Hematopoietic multipotent progenitor cell treated with erythropoietin and hydrocortisone succinate and interleukin-3 and kit ligand, for 8 days (in vitro differentiated cells): ENCODE data around the gene HMGN3.
"Not testable (repeated sequence)": the region's sequence is repeated elsewhere in the genome, so short reads cannot be mapped to it uniquely, and the experiment has no call there.

ENCODE experiments used
- DNase-seq: peaks from one replicate; pipeline ENCODE4 v3.0.0-alpha.2; 2015

HMGN3 gene

GRCh38 chr6:79234150-79235022, at the start of gene HMGN3:
Gene HMGN3, minus strand, starts transcription at chr6:79234682.
- DNase-seq, result peak; percentile 93

- no peak for DNase-seq
These were observed 46.3 kb upstream of the HMGN3 start for GRCh38 chr6:79280756-79281155.

- DNase-seq, result no peak
These were observed 42.6 kb upstream of the HMGN3 start for GRCh38 chr6:79277109-79277508.

- DNase-seq, result peak; percentile 82
These were observed 35.4 kb upstream of the HMGN3 start for GRCh38 chr6:79269877-79270276.

GRCh38 chr6:79267128-79267527, 32.6 kb upstream of the HMGN3 start:
- no peak for DNase-seq

- no peak for DNase-seq
These were observed 31.6 kb upstream of the HMGN3 start for GRCh38 chr6:79266051-79266450.

- DNase-seq, result no peak
These were observed 28.9 kb upstream of the HMGN3 start for GRCh38 chr6:79263359-79263758.

- DNase-seq, result no peak
These were observed 27.2 kb upstream of the HMGN3 start for GRCh38 chr6:79261666-79262065.

- DNase-seq, result no peak
These were observed 26.3 kb upstream of the HMGN3 start for GRCh38 chr6:79260772-79261171.

GRCh38 chr6:79257381-79258205, 23.1 kb upstream of the HMGN3 start:
- no peak for DNase-seq

GRCh38 chr6:79256770-79257169, 22.3 kb upstream of the HMGN3 start:
- not testable (repeated sequence) for DNase-seq

- not testable (repeated sequence) for DNase-seq
These were observed 20.6 kb upstream of the HMGN3 start for GRCh38 chr6:79255086-79255485.

- DNase-seq, result no peak
These were observed 16.1 kb upstream of the HMGN3 start for GRCh38 chr6:79250559-79250958.

GRCh38 chr6:79250107-79250514, 15.6 kb upstream of the HMGN3 start:
- DNase-seq, result peak; percentile 31

- no peak for DNase-seq
These were observed 14.7 kb upstream of the HMGN3 start for GRCh38 chr6:79249136-79249535.

GRCh38 chr6:79246891-79247290, 12.4 kb upstream of the HMGN3 start:
- DNase-seq, result no peak

- DNase-seq, result no peak
These were observed 6.7 kb upstream of the HMGN3 start for GRCh38 chr6:79241228-79241627.

GRCh38 chr6:79240509-79240908, 6.0 kb upstream of the HMGN3 start:
- DNase-seq, result no peak

GRCh38 chr6:79239536-79240168, 5.2 kb upstream of the HMGN3 start:
- no peak for DNase-seq

GRCh38 chr6:79238919-79239318, 4.4 kb upstream of the HMGN3 start:
- DNase-seq, result no peak

- DNase-seq, result no peak
These were observed 2.2 kb upstream of the HMGN3 start for GRCh38 chr6:79236711-79237110.

GRCh38 chr6:79233611-79234149, 802 bp downstream of the HMGN3 start:
- DNase-seq, result peak; percentile 82
